SH-SY5Y (cell line): Measurements from ENCODE around the gene HS6ST1.

ENCODE experiments used
- GATA2 ChIP-seq: IDR thresholded peaks from 2 replicates; pipeline ENCODE4 v1.6.1; 2011; ENCODE audit warnings: mild to moderate bottlenecking, low read depth, low read length
- GATA3 ChIP-seq: IDR thresholded peaks from 2 replicates; pipeline ENCODE4 v1.6.1; 2011; ENCODE audit warnings: low read depth, mild to moderate bottlenecking, low read length, moderate library complexity

- no peak for TF ChIP-seq GATA2
- TF ChIP-seq GATA3: no peak
Measured at GRCh38 chr2:128357506-128358370, 39.1 kb upstream of the HS6ST1 start.
